HG03442 (cell line): ENCODE measurements around the gene OLFML2B.
"Not testable (repeated sequence)": the region's sequence is repeated elsewhere in the genome, so short reads cannot be mapped to it uniquely, and the experiment has no call there.

ENCODE experiments used
- ATAC-seq: cut with Tn5 transposase; IDR thresholded peaks from one replicate; pipeline ENCODE4 v1.9.1; 2021; ENCODE audit warnings: mild to moderate bottlenecking, moderate library complexity; ENCODE audit not compliant: unreplicated experiment

OLFML2B gene

GRCh38 chr1:162036163-162036562, 12.5 kb upstream of the OLFML2B start:
- no peak for ATAC-seq

- no peak for ATAC-seq
Observed at GRCh38 chr1:162035241-162035640, 11.6 kb upstream of the OLFML2B start.

- ATAC-seq: no peak
Observed at GRCh38 chr1:162033428-162033827, 9.8 kb upstream of the OLFML2B start.

GRCh38 chr1:162030759-162031280, 7.2 kb upstream of the OLFML2B start:
- ATAC-seq: no peak

GRCh38 chr1:162029157-162029556, 5.5 kb upstream of the OLFML2B start:
- no peak for ATAC-seq

GRCh38 chr1:162028726-162029125, 5.1 kb upstream of the OLFML2B start:
- peak; percentile 56 for ATAC-seq

- ATAC-seq: no peak
Observed at GRCh38 chr1:162026881-162027280, 3.2 kb upstream of the OLFML2B start.

- ATAC-seq: no peak
Observed at GRCh38 chr1:162025541-162025940, 1.9 kb upstream of the OLFML2B start.

- no peak for ATAC-seq
Observed at GRCh38 chr1:162023181-162023546, 505 bp downstream of the OLFML2B start.

- no peak for ATAC-seq
Observed at GRCh38 chr1:162022626-162023025, 1.0 kb downstream of the OLFML2B start.

GRCh38 chr1:162021124-162021523, 2.5 kb downstream of the OLFML2B start:
- no peak for ATAC-seq

GRCh38 chr1:162020150-162020549, 3.5 kb downstream of the OLFML2B start:
- no peak for ATAC-seq

GRCh38 chr1:162019446-162019845, 4.2 kb downstream of the OLFML2B start:
- no peak for ATAC-seq

- no peak for ATAC-seq
Observed at GRCh38 chr1:162019006-162019405, 4.7 kb downstream of the OLFML2B start.

- no peak for ATAC-seq
Observed at GRCh38 chr1:162018418-162018817, 5.3 kb downstream of the OLFML2B start.

GRCh38 chr1:162017791-162018190, 5.9 kb downstream of the OLFML2B start:
- ATAC-seq: not testable (repeated sequence)

- no peak for ATAC-seq
Observed at GRCh38 chr1:162016631-162017030, 7.0 kb downstream of the OLFML2B start.

- no peak for ATAC-seq
Observed at GRCh38 chr1:162015196-162015595, 8.5 kb downstream of the OLFML2B start.

- ATAC-seq: no peak
Observed at GRCh38 chr1:162014202-162014601, 9.5 kb downstream of the OLFML2B start.

GRCh38 chr1:162013289-162013688, 10.4 kb downstream of the OLFML2B start:
- no peak for ATAC-seq

- no peak for ATAC-seq
Observed at GRCh38 chr1:162011337-162012012, 12.2 kb downstream of the OLFML2B start.

- no peak for ATAC-seq
Observed at GRCh38 chr1:162010175-162010506, 13.5 kb downstream of the OLFML2B start.

GRCh38 chr1:162009501-162010174, 14.0 kb downstream of the OLFML2B start:
- no peak for ATAC-seq
